ENCODE results near the gene WDR76. TPM values are rescaled to one million over a fixed set of nuclear protein-coding genes. Genes with fewer than 3 reads are reported as not detected.

Gene WDR76
- total RNA-seq, 1 experiment from 2014 or later, result 29.6 TPM

DNA sequence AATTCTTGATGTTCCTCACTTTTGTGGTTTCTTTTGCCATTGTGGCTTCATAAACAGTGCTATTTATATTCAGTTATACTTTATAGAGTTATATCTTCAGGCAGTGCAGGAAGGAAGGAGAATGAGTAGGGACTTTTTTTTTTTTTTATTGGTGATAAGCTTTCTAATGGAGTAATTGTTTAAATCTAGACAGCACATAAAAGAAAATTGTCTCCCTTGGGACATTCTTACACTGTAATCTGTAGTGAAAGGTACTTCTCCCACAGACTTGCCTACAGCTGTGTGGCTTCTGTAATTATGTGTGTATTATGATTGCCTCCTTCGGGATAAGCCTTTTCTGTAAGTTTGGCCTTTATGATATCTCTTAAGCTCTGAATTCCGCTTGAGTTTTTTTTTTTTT is 41.6 kb downstream of the WDR76 start:
- Histone ChIP-seq H2BK20ac (ENCODE audit: low read depth, low read length, poor library complexity, severe bottlenecking) (no peak overlapping the region), H3K23ac (ENCODE audit: insufficient read length, low read depth, low read length) (no peak overlapping the region), H2BK15ac (ENCODE audit: low read depth, low read length) (no peak overlapping the region), H3K56ac (ENCODE audit: insufficient read length, low read depth, low read length) (no peak overlapping the region), H3K4me2 (ENCODE audit: insufficient read depth, insufficient read length, low read length) (no peak overlapping the region), H2AK5ac (ENCODE audit: insufficient read length, low read length) (no peak overlapping the region), H4K91ac (ENCODE audit: insufficient read length, low read depth, low read length) (no peak overlapping the region), H3K79me1 (ENCODE audit: insufficient read depth, low read depth, low read length, poor library complexity, severe bottlenecking) (no peaks in the 10 kb centered on the region), H3K18ac (ENCODE audit: insufficient read length, low read depth, low read length) (no peak overlapping the region), H2BK120ac (ENCODE audit: low read depth, low read length, poor library complexity, severe bottlenecking) (no peak overlapping the region), H4K8ac (replicated peaks; ENCODE audit: insufficient read length, low read depth, low read length) (no peak overlapping the region), H3K9ac (ENCODE audit: extremely low read depth, insufficient read length, low read length) (no peak overlapping the region), H3T11ph (ENCODE audit: low read length) (no peak overlapping the region), H3K79me2 (ENCODE audit: insufficient read depth, low read length) (no peaks in the 10 kb centered on the region), H3K9me3 (ENCODE audit: control insufficient read depth, low read depth, low read length) (no peaks in the 10 kb centered on the region), H3K14ac (ENCODE audit: insufficient read depth, low read length) (no peak overlapping the region), H4K5ac (ENCODE audit: insufficient read length, low read depth, low read length) (no peak overlapping the region), H2BK12ac (ENCODE audit: insufficient read length, low read depth, low read length) (no peak overlapping the region), H4K20me1 (ENCODE audit: control insufficient read depth, insufficient read depth, insufficient read length) (no peaks in the 10 kb centered on the region), H3K23me2 (ENCODE audit: insufficient read length, low read depth, low read length, poor library complexity, severe bottlenecking) (no peaks in the 10 kb centered on the region), H3K4ac (ENCODE audit: low read depth, low read length) (no peak overlapping the region), H2BK5ac (ENCODE audit: insufficient read length, low read length) (no peak overlapping the region), H3K4me1 (ENCODE audit: insufficient read depth, low read length) (no peaks in the 10 kb centered on the region), H3K27ac (ENCODE audit: insufficient read length, low read depth, low read length) (no peak overlapping the region), H3K27me3 (ENCODE audit: insufficient read depth, low read length) (no peaks in the 10 kb centered on the region), H2AFZ (ENCODE audit: low read length) (no peak overlapping the region)
- Mint-ChIP-seq H3K27me3 (ENCODE audit: low read depth) (no peaks in the 10 kb centered on the region), H3K36me3 (ENCODE audit: insufficient read depth in 1 of 3, low read depth in 3 of 3) (peaks cover 0 to 25% (median 15%) of the 10 kb centered on the region in 3 experiments; a peak in 5 of 7 replicates), H3K27ac (no peak overlapping the region), H3K9me3 (no peaks in the 10 kb centered on the region), H3K4me3 (no peak overlapping the region), H3K4me1 (no peaks in the 10 kb centered on the region)
- no peak for DNase-seq
- TF ChIP-seq, protein P1, sequence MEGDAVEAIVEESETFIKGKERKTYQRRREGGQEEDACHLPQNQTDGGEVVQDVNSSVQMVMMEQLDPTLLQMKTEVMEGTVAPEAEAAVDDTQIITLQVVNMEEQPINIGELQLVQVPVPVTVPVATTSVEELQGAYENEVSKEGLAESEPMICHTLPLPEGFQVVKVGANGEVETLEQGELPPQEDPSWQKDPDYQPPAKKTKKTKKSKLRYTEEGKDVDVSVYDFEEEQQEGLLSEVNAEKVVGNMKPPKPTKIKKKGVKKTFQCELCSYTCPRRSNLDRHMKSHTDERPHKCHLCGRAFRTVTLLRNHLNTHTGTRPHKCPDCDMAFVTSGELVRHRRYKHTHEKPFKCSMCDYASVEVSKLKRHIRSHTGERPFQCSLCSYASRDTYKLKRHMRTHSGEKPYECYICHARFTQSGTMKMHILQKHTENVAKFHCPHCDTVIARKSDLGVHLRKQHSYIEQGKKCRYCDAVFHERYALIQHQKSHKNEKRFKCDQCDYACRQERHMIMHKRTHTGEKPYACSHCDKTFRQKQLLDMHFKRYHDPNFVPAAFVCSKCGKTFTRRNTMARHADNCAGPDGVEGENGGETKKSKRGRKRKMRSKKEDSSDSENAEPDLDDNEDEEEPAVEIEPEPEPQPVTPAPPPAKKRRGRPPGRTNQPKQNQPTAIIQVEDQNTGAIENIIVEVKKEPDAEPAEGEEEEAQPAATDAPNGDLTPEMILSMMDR (conservative IDR thresholded peaks at IDR 0.05), result no peak
- WGBS (ENCODE audit: extremely low coverage, insufficient read length, low lambda C conversion rate), result no CpG with 5 or more reads among the region's 2 CpGs
